K562 (cell line): Measurements from ENCODE around the gene ZW10. TPM values are rescaled to one million over a fixed set of nuclear protein-coding genes. Genes with fewer than 3 reads are reported as not detected.

Experiments used
- ATAC-seq: fragments of 200-7000 bp; cut with Tn5 transposase; 3 replicates; pipeline ENCODE4 v1.9.1; 2020; ENCODE audit warnings: moderate library complexity
- BruUV-seq: library from RNA; stranded (reverse); fragments of 400-500 nt; replicated peaks from 2 replicates; lab custom pipeline; 2021; lab: Mats Ljungman, UMichigan
- CTCF ChIA-PET: fragments of 300-600 bp; formaldehyde crosslinking; extraction: SDS; loops from one replicate; lab custom pipeline; 2021; ENCODE audit warnings: low intra/inter-chr PET ratio; lab: Yijun Ruan, JAX
- POLR2A ChIA-PET: fragments of 300-600, 350-650 bp; sonication (Branson Sonifier 250); formaldehyde crosslinking; extraction: SDS; loops from one replicate; lab custom pipeline; 2021; ENCODE audit warnings: antibody characterized with exemption, inconsistent platforms; lab: Yijun Ruan, JAX
- DNase-seq, 4 experiments: peaks; one replicate each; pipeline versions ENCODE4 v3.0.0 to v3.0.0-alpha.2; 2011 to 2018; ENCODE audit warnings: low spot score in 3 of 4, mixed read lengths in 3 of 4; ENCODE audit errors: extremely low read depth in 1 of 4
- FAIRE-seq: peaks from 2 replicates; lab custom pipeline; 2011; peaks lifted over from hg19 to GRCh38; lab: Jason Lieb, UNC
- H2AFZ ChIP-seq: 2 replicates; pipeline ENCODE4 v1.6.0; 2011; ENCODE audit warnings: low read depth, low read length, control low read depth, inconsistent platforms
- H3K27ac ChIP-seq: fragments of 200-600 bp; 3 replicates; pipeline ENCODE4 v1.8.0; 2011; ENCODE audit warnings: low read depth, mild to moderate bottlenecking, control low read depth, inconsistent platforms, low read length, moderate library complexity, mixed read lengths; ENCODE audit errors: extremely low read depth
- H3K27me3 ChIP-seq, 2 experiments: fragments of 300-600 bp in 1 of 2; 2 replicates in 1 of 2; 3 replicates in 1 of 2; pipeline versions ENCODE4 v1.6.0 to v1.8.0; 2011; ENCODE audit warnings: inconsistent platforms in 2 of 2, low read length in 2 of 2, mild to moderate bottlenecking in 1 of 2, mixed read lengths in 1 of 2, moderate library complexity in 1 of 2; ENCODE audit not compliant: control insufficient read depth in 2 of 2, insufficient read depth in 2 of 2
- H3K36me3 ChIP-seq: fragments of 300-600 bp; 3 replicates; pipeline ENCODE4 v1.8.0; 2011; ENCODE audit warnings: mild to moderate bottlenecking, low read length, inconsistent platforms; ENCODE audit not compliant: control insufficient read depth, insufficient read depth
- H3K4me1 ChIP-seq, 2 experiments: fragments of 200-600 bp in 1 of 2; replicated peaks in 1 of 2; 2 replicates in 1 of 2; 3 replicates in 1 of 2; pipeline versions ENCODE4 v1.5.1 to v1.8.0; 2011; ENCODE audit warnings: inconsistent platforms in 2 of 2, low read length in 2 of 2, mild to moderate bottlenecking in 1 of 2, mixed read lengths in 1 of 2, moderate library complexity in 1 of 2; ENCODE audit not compliant: control insufficient read depth in 2 of 2, insufficient read depth in 2 of 2
- H3K4me2 ChIP-seq: 2 replicates; pipeline ENCODE4 v1.6.1; 2011; ENCODE audit warnings: low read length, control low read depth, inconsistent platforms, mixed read lengths; ENCODE audit not compliant: insufficient read depth
- H3K4me3 ChIP-seq: fragments of 200-600 bp; sonication (generic), shearing (Covaris generic); 2 replicates; pipeline ENCODE4 v1.5.1; 2016; ENCODE audit warnings: control low read depth, inconsistent platforms
- H3K79me2 ChIP-seq: fragments of 200-600 bp; 3 replicates; pipeline ENCODE4 v1.8.0; 2011; ENCODE audit warnings: low read length, inconsistent platforms; ENCODE audit not compliant: control insufficient read depth, insufficient read depth
- H3K9ac ChIP-seq, 2 experiments: 2 replicates each; pipeline versions ENCODE4 v1.6.0 to v1.6.1; 2011; ENCODE audit warnings: low read depth in 2 of 2, low read length in 2 of 2, control low read depth in 1 of 2, inconsistent platforms in 1 of 2, mild to moderate bottlenecking in 1 of 2, mixed read lengths in 1 of 2; ENCODE audit not compliant: insufficient read depth in 1 of 2
- H3K9me1 ChIP-seq: one replicate; pipeline ENCODE4 v1.6.0; 2011; ENCODE audit warnings: inconsistent platforms, mild to moderate bottlenecking, low read length, moderate library complexity; ENCODE audit not compliant: control insufficient read depth, insufficient read depth
- H3K9me3 ChIP-seq: replicated peaks from 2 replicates; pipeline ENCODE4 v1.5.1; 2011; ENCODE audit warnings: low read depth, low read length, inconsistent platforms; ENCODE audit not compliant: control insufficient read depth, insufficient read depth
- H4K20me1 ChIP-seq: replicated peaks from 2 replicates; pipeline ENCODE4 v1.6.1; 2011; ENCODE audit warnings: low read length, inconsistent platforms, mixed read lengths; ENCODE audit not compliant: control insufficient read depth, insufficient read depth
- ARID2 ChIP-seq: fragments of 450-650 bp; IDR thresholded peaks from 2 replicates; pipeline ENCODE4 v1.6.1; 2017; ENCODE audit warnings: antibody characterized with exemption, mild to moderate bottlenecking
- CC2D1A ChIP-seq: fragments of 450-650 bp; IDR thresholded peaks from 2 replicates; pipeline ENCODE4 v1.6.1; 2017; ENCODE audit warnings: mild to moderate bottlenecking
- CTCF ChIP-seq, 3 experiments: IDR thresholded peaks in 2 of 3; conservative IDR thresholded peaks in 1 of 3; 2 replicates each; pipeline ENCODE4 v1.5.1; 2011 to 2012; ENCODE audit warnings: low read length in 3 of 3, mild to moderate bottlenecking in 3 of 3, control low read depth in 2 of 3, improper control_type of control experiment in 1 of 3, inconsistent platforms in 1 of 3, low read depth in 1 of 3, mixed read lengths in 1 of 3, moderate library complexity in 1 of 3; ENCODE audit not compliant: insufficient read depth in 2 of 3
- CXXC5 ChIP-seq: fragments of 250-450 bp; sonication (Bioruptor Pico); IDR thresholded peaks from 2 replicates; pipeline ENCODE4 v1.8.0; 2022; ENCODE audit warnings: inconsistent platforms, mild to moderate bottlenecking, moderate library complexity
- DEAF1 ChIP-seq: fragments of 450-650 bp; formaldehyde crosslinking; IDR thresholded peaks from 2 replicates; pipeline ENCODE4 v1.4.0; 2020; ENCODE audit warnings: mild to moderate bottlenecking, moderate library complexity
- FOXP4 ChIP-seq: sonication (generic); formaldehyde crosslinking; IDR thresholded peaks from 2 replicates; pipeline ENCODE4 v1.8.0; 2022; ENCODE audit warnings: mild to moderate bottlenecking, missing genetic modification reagents, borderline replicate concordance
- MIER1 ChIP-seq: fragments of 450-650 bp; IDR thresholded peaks from 2 replicates; pipeline ENCODE4 v1.6.1; 2016; ENCODE audit warnings: antibody characterized with exemption, mild to moderate bottlenecking, low read depth
- MTA2 ChIP-seq: fragments of 450-650 bp; IDR thresholded peaks from 2 replicates; pipeline ENCODE4 v1.6.1; 2016; ENCODE audit warnings: low read depth
- RAD21 ChIP-seq, 2 experiments: fragments of 250-450 bp in 1 of 2; fragments of 450-650 bp in 1 of 2; sonication (Bioruptor Pico) in 1 of 2; formaldehyde crosslinking in 1 of 2; IDR thresholded peaks in 1 of 2; conservative IDR thresholded peaks in 1 of 2; 2 replicates each; pipeline versions ENCODE4 v1.4.0 to v1.8.0; 2020 to 2022; ENCODE audit warnings: mild to moderate bottlenecking in 2 of 2, moderate library complexity in 1 of 2
- RB1 ChIP-seq: fragments of 450-650 bp; IDR thresholded peaks from 2 replicates; pipeline ENCODE4 v1.6.1; 2017; ENCODE audit warnings: low read depth, mild to moderate bottlenecking
- RFX1 ChIP-seq: fragments of 450-650 bp; IDR thresholded peaks from 2 replicates; pipeline ENCODE4 v1.6.1; 2016; ENCODE audit warnings: mild to moderate bottlenecking, moderate library complexity
- STAG1 ChIP-seq: sonication (generic); formaldehyde crosslinking; IDR thresholded peaks from 2 replicates; pipeline ENCODE4 v1.5.0; 2020; ENCODE audit warnings: missing genetic modification reagents, borderline replicate concordance
- ZNF212 ChIP-seq: fragments of 450-650 bp; formaldehyde crosslinking; IDR thresholded peaks from 2 replicates; pipeline ENCODE4 v1.4.0; 2020; ENCODE audit warnings: mild to moderate bottlenecking
- WGBS: fragments of 100-300 bp; shearing (Covaris generic); methylation state at CpG from one replicate; pipeline ENCODE4 v1.1.6; 2016; ENCODE audit warnings: low coverage, mixed read lengths; ENCODE audit not compliant: insufficient coverage; ENCODE audit errors: missing lambda C conversion rate; 5-methylcytosine and 5-hydroxymethylcytosine counted together
- in situ Hi-C: fragments of 300-500 bp; cut with MboI; formaldehyde crosslinking; loops from 4 replicates; pipeline ENCODE4 v1.15.0; 2018; ENCODE audit warnings: inconsistent platforms, mixed read lengths
- intact Hi-C: fragments of 100-400 bp; cut with micrococcal nuclease; formaldehyde crosslinking; loops from 2 replicates; pipeline ENCODE4 v1.14.2; 2022
- polyA plus RNA-seq, 8 experiments: library from polyadenylated mRNA; depleted of rRNA in 4 of 8; stranded (reverse) in 5 of 8; unstranded in 3 of 8; fragments of >200 nt; fragmentation: Nextera tagmentation in 2 of 8; fragmentation: Illumina TruSeq in 1 of 8; extraction: Ambion mirVana in 2 of 8; extraction: Trizol in 1 of 8; gene quantifications; 2 replicates each; pipeline versions ENCODE4 v1.2.1 to v1.2.3, GENCODE V29; 2011 to 2014; ENCODE audit warnings: inconsistent platforms in 1 of 8, missing spikeins in 1 of 8
- total RNA-seq, 7 experiments: library from RNA; depleted of rRNA in 6 of 7; stranded (reverse); fragments of >200 nt in 6 of 7; fragmentation: Illumina TruSeq in 2 of 7; extraction: Trizol in 2 of 7; gene quantifications; 2 replicates each; pipeline versions ENCODE4 v1.2.1 to v1.2.3, GENCODE V29; 2011 to 2021; ENCODE audit warnings: low replicate concordance in 1 of 7

The ZW10 gene
- total and polyA plus RNA-seq, 9 of the 15 experiments (the other 6 are each of a cell fraction or from before 2014, with no cell fraction given): 9.4 to 37.7 (median 25.0) TPM

GRCh38 chr11:113730887-113731726 lies 42.4 kb downstream of the ZW10 start:
- H3K4me3 ChIP-seq: no peak overlapping the region
- no peaks in the 10 kb centered on the region for H4K20me1 ChIP-seq
- no peak overlapping the region; the same call in 1 of the 2 replicates for H2AFZ ChIP-seq
- H3K9me3 ChIP-seq: no peaks in the 10 kb centered on the region
- peaks cover 27% of the 10 kb centered on the region for H3K36me3 ChIP-seq
- no peaks in the 10 kb centered on the region for H3K27me3 ChIP-seq
- H3K4me2 ChIP-seq: no peak overlapping the region
- H3K9ac ChIP-seq: no peak overlapping the region
- peaks cover 7 to 13% of the 10 kb centered on the region in 2 experiments; a peak in 4 of 5 replicates for H3K4me1 ChIP-seq
- no peak overlapping the region for H3K27ac ChIP-seq
- FAIRE-seq: peak; percentile 87
- 24% methylated on average over 4 of the region's 4 CpGs for WGBS
- in situ Hi-C loops (loop anchor here (5.0 kb wide), 1 partner anchor 424 kb away; no protein-coding TSS in a partner anchor), intact Hi-C loops (loop anchor here (1.0 to 5.0 kb wide), 5 partner anchors 40 to 426 kb away; no protein-coding TSS in a partner anchor)
- no peaks in the 10 kb centered on the region for H3K79me2 ChIP-seq
- CTCF ChIA-PET: interaction anchor here (2.0 to 2.1 kb wide), 2 partner anchors 144 to 425 kb away, joined by 15 to 24 read pairs; no protein-coding TSS in a partner anchor
- peak; percentile 93 for ATAC-seq
- BruUV-seq: no TSS peak
- DNase-seq: peak; percentile 40 to 80 (median 52)
- no peaks in the 10 kb centered on the region for H3K9me1 ChIP-seq
- POLR2A ChIA-PET: interaction anchor here (0.6 kb wide), 1 partner anchor 11 kb away, joined by 4 read pairs; no protein-coding TSS in a partner anchor
- TF ChIP-seq RFX1: peak; percentile 61
- TF ChIP-seq ARID2: peak; percentile 79
- no peak for TF ChIP-seq MTA2
- peak; percentile 78 to 91 (median 78) for TF ChIP-seq CTCF (IDR thresholded peaks at IDR 0.05 in 2 of 3, conservative IDR thresholded peaks at IDR 0.05 in 1 of 3; ENCODE audit: insufficient read depth in 2 of 3, low read depth in 1 of 3, low read length in 3 of 3)
- TF ChIP-seq ZNF212 (CRISPR knock-in tag): no peak
- TF ChIP-seq STAG1 (CRISPR knock-in tag): peak; percentile 83; the same call in 1 of the 2 replicates
- TF ChIP-seq RB1: 0 out of 2 replicates have a peak, but pooled peaks have one; percentile 30
- TF ChIP-seq CXXC5 (CRISPR knock-in tag): no peak
- no peak for TF ChIP-seq MIER1
- peak; percentile 69; the same call in 1 of the 2 replicates for TF ChIP-seq CC2D1A
- TF ChIP-seq RAD21 (CRISPR knock-in tag; conservative IDR thresholded peaks at IDR 0.05 in 1 of 2, IDR thresholded peaks at IDR 0.05 in 1 of 2): peak; percentile 95 to 97
- TF ChIP-seq DEAF1 (CRISPR knock-in tag): peak; percentile 89
- no peak for TF ChIP-seq FOXP4 (CRISPR knock-in tag)
